Calu3 (cell line): ENCODE results near the gene ERICH3. TPM values are rescaled to one million over a fixed set of nuclear protein-coding genes. Genes with fewer than 3 reads are reported as not detected.

Experiments used
- BruUV-seq: library from RNA; stranded (reverse); fragments of 400-500 nt; replicated peaks from 2 replicates; lab custom pipeline; 2021; lab: Mats Ljungman, UMichigan
- CTCF ChIA-PET: fragments of 300-600 bp; sonication (Branson Sonifier 250); formaldehyde crosslinking; loops from one replicate; lab custom pipeline; 2022; ENCODE audit warnings: antibody characterized with exemption; lab: Charles Lee
- DNase-seq: peaks from one replicate; pipeline ENCODE4 v3.0.0; 2022
- H3K27ac Mint-ChIP-seq: one replicate; pipeline ENCODE4 v1.8.0; 2022; ENCODE audit warnings: mixed read lengths; ENCODE audit not compliant: unreplicated experiment
- H3K27me3 Mint-ChIP-seq: one replicate; pipeline ENCODE4 v1.8.0; 2022; ENCODE audit warnings: mixed read lengths; ENCODE audit not compliant: unreplicated experiment
- H3K36me3 Mint-ChIP-seq: one replicate; pipeline ENCODE4 v1.8.0; 2022; ENCODE audit warnings: mild to moderate bottlenecking, moderate library complexity, mixed read lengths; ENCODE audit not compliant: insufficient read depth, unreplicated experiment
- H3K4me1 Mint-ChIP-seq: one replicate; pipeline ENCODE4 v1.8.0; 2022; ENCODE audit warnings: mild to moderate bottlenecking, low read depth, mixed read lengths; ENCODE audit not compliant: unreplicated experiment
- H3K4me3 Mint-ChIP-seq: one replicate; pipeline ENCODE4 v1.8.0; 2022; ENCODE audit warnings: mild to moderate bottlenecking, low read depth, moderate library complexity, mixed read lengths; ENCODE audit not compliant: unreplicated experiment
- H3K9me3 Mint-ChIP-seq: one replicate; pipeline ENCODE4 v1.8.0; 2022; ENCODE audit warnings: low read depth, mixed read lengths; ENCODE audit not compliant: unreplicated experiment
- CTCF ChIP-seq: fragments of 200-600 bp; IDR thresholded peaks from one replicate; pipeline ENCODE4 v1.8.0; 2022; ENCODE audit warnings: antibody characterized with exemption; ENCODE audit not compliant: unreplicated experiment
- intact Hi-C: fragments of 100-400 bp; cut with micrococcal nuclease; formaldehyde crosslinking; loops from one replicate; pipeline ENCODE4 v1.10.0; 2022; ENCODE audit not compliant: unreplicated experiment
- total RNA-seq: library from RNA; stranded (reverse); gene quantifications from 2 replicates; pipeline ENCODE4 v1.2.3, GENCODE V29; 2022

The ERICH3 gene
- total RNA-seq, 1 experiment from 2014 or later: 0.35 TPM

DNA sequence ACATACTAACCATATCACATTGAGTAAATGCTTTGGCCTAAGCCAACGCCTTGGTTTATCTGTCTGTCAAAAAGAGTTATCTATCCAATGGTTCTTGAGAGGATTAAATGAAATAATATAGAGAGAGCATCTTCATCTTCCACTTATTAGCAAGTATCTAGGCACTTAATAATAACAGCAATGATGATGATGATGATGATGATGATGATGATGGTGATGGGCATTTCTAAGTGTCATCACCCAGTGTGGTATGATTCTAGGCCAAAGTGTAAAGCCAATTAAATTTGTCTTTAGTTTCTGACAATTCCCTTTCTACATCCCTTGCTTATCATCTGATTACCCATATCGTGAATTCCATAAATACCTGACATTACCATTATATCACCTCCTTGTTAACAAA lies 95.5 kb downstream of the ERICH3 start:
- no peak for TF ChIP-seq CTCF
- Mint-ChIP-seq H3K36me3 (no peaks in the 10 kb centered on the region), H3K27ac (no peak overlapping the region), H3K27me3 (no peaks in the 10 kb centered on the region), H3K4me3 (no peak overlapping the region), H3K9me3 (no peaks in the 10 kb centered on the region), H3K4me1 (no peaks in the 10 kb centered on the region)
- no peak for DNase-seq
- intact Hi-C loops: no loop called here
- BruUV-seq: no TSS peak
- CTCF ChIA-PET: no interaction called here

- no peak for TF ChIP-seq CTCF
- no peak overlapping the region for H3K27ac Mint-ChIP-seq
- intact Hi-C loops: no loop called here
- CTCF ChIA-PET: no interaction called here
- no peaks in the 10 kb centered on the region for H3K27me3 Mint-ChIP-seq
- H3K4me3 Mint-ChIP-seq: no peak overlapping the region
- DNase-seq: no peak
- H3K36me3 Mint-ChIP-seq: no peaks in the 10 kb centered on the region
- no peaks in the 10 kb centered on the region for H3K9me3 Mint-ChIP-seq
- no peaks in the 10 kb centered on the region for H3K4me1 Mint-ChIP-seq
- BruUV-seq: no TSS peak
These were observed 101.7 kb downstream of the ERICH3 start for GRCh38 chr1:74571891-74572290.

DNA sequence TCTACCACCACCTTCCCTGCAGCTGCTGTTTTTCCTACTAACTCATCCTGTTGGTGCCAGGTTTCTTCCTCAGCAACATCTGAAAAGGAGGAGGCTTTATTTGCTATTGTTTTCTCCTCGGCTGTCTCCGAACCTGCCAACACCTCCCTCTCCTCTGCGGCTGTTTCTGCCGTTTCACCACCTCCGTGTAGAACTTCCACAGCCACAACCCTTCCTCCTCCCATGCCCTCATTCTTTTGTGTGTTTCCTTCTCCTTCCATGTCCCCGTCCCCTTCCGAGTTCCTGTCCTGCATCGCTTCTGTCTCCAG lies 102.1 kb downstream of the ERICH3 start:
- H3K36me3 Mint-ChIP-seq: no peaks in the 10 kb centered on the region
- H3K27me3 Mint-ChIP-seq: no peaks in the 10 kb centered on the region
- no peak for DNase-seq
- no peak overlapping the region for H3K27ac Mint-ChIP-seq
- no TSS peak for BruUV-seq
- no peaks in the 10 kb centered on the region for H3K4me1 Mint-ChIP-seq
- intact Hi-C loops: no loop called here
- no peak for TF ChIP-seq CTCF
- no peak overlapping the region for H3K4me3 Mint-ChIP-seq
- CTCF ChIA-PET: no interaction called here
- H3K9me3 Mint-ChIP-seq: no peaks in the 10 kb centered on the region

GRCh38 chr1:74570797-74571492 lies 102.6 kb downstream of the ERICH3 start:
- no peak for TF ChIP-seq CTCF
- Mint-ChIP-seq H3K9me3 (no peaks in the 10 kb centered on the region), H3K27me3 (no peaks in the 10 kb centered on the region), H3K4me3 (no peak overlapping the region), H3K4me1 (no peaks in the 10 kb centered on the region), H3K36me3 (no peaks in the 10 kb centered on the region), H3K27ac (no peak overlapping the region)
- CTCF ChIA-PET: no interaction called here
- no TSS peak for BruUV-seq
- intact Hi-C loops: no loop called here
- DNase-seq: no peak
